Measurements from ENCODE around the gene ZNF773. TPM values are rescaled to one million over a fixed set of nuclear protein-coding genes. Genes with fewer than 3 reads are reported as not detected.
"Not testable (repeated sequence)": the region's sequence is repeated elsewhere in the genome, so short reads cannot be mapped to it uniquely, and the experiment has no call there.

Gene ZNF773
- total RNA-seq (10 to 100 TPM in 3 of 4 donors, 1 to 10 TPM in 1; 8.4 to 34.1 (median 20.9) TPM), polyA plus RNA-seq (1 to 10 TPM; 1.2 to 4.6 (median 1.6) TPM)

DNA sequence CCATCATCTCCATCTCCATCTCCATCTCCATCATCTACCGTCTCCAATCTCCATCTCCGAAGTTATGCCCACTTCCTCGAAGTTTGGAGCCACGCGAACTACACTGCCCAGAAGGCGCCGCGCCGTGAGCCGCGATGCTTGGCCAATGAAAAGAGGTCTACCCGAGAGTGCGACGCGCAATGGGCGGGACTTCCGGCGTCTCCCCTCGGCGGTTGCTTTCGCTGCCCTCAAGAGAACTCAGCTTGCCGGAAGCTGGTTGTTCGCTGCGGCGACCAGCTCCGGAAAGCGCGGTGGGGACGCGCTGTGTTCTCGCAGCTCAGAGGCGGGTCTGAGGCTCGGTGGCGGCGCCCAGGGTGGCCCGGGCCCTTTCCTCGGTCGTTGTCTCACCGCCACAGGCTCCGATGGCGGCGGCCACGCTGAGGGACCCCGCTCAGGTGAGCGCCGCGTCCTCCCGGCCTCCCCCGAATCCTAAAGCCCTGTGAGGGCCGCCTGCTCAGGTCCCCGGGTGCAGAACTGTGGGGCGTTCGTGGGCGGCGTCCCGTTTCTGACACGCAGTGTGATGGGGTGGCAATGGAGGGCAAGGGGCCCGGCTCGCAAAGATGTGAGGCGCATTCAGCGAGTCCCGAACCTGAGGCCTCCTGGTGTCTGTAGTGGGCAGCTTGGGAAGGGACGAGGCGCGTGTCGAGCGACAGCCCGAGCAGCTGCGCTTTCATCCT is at the start of gene ZNF773:
TSS of gene ZNF773 (plus strand) at position 259 of the 716 bp plus-strand sequence. CDS start at position 402, 143 bp downstream.
- DNase-seq, result peak; percentile 97
- H3K4me3 ChIP-seq, result peak within 1 kb of the TSS; percentile 84 to 88 (median 87)
- peaks cover 0 to 17% (median 2%) of the 10 kb centered on the region in 4 donors for H3K36me3 ChIP-seq
- TF ChIP-seq POLR2A (IDR thresholded peaks at IDR 0.05) (peak; percentile 48 to 57), POLR2AphosphoS5 (IDR thresholded peaks at IDR 0.05) (peak; percentile 63 to 93 (median 89))
- peaks cover 0 to 13% (median 3%) of the 10 kb centered on the region in 4 donors for H3K9me3 ChIP-seq
- H3K4me1 ChIP-seq; intact Hi-C loops (cut with DNase I); H3K27me3 ChIP-seq: not testable (repeated sequence)
- peak within 1 kb of the TSS; percentile 81 to 92 (median 90) for H3K27ac ChIP-seq
- WGBS, 2 donors, result 0 to 1% methylated on average over 61 to 62 of the region's 69 CpGs

DNA sequence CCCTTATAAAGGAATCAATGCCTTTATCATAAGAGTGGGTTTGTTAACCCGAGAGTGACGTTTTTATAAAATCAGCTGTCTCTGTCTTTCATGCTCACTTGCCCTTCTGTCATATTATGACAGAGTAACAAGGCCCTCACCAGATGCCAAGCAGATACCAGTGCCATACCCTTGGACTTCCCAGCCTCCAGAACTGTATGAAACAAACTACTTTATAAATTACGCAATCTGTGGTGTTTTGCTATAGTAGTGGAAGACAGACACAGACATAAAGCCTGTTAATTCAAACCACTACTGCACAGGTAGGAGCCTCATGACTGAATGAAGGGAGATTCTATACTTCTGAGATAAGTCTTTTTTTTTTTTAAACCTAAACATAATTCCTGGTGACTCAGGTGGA is 47.4 kb upstream of the ZNF773 start:
- Histone ChIP-seq H3K9me3 (peaks cover 0 to 17% (median 2%) of the 10 kb centered on the region in 4 donors), H3K4me1 (no peaks in the 10 kb centered on the region), H3K4me3 (no peak overlapping the region), H3K27me3 (no peaks in the 10 kb centered on the region), H3K36me3 (no peaks in the 10 kb centered on the region), H3K27ac (no peak overlapping the region)
- intact Hi-C loops (cut with DNase I), result no loop called here
- no peak for DNase-seq
- TF ChIP-seq, protein P1, sequence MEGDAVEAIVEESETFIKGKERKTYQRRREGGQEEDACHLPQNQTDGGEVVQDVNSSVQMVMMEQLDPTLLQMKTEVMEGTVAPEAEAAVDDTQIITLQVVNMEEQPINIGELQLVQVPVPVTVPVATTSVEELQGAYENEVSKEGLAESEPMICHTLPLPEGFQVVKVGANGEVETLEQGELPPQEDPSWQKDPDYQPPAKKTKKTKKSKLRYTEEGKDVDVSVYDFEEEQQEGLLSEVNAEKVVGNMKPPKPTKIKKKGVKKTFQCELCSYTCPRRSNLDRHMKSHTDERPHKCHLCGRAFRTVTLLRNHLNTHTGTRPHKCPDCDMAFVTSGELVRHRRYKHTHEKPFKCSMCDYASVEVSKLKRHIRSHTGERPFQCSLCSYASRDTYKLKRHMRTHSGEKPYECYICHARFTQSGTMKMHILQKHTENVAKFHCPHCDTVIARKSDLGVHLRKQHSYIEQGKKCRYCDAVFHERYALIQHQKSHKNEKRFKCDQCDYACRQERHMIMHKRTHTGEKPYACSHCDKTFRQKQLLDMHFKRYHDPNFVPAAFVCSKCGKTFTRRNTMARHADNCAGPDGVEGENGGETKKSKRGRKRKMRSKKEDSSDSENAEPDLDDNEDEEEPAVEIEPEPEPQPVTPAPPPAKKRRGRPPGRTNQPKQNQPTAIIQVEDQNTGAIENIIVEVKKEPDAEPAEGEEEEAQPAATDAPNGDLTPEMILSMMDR (IDR thresholded peaks at IDR 0.05), result no peak
- TF ChIP-seq POLR2A (IDR thresholded peaks at IDR 0.05) (no peak), POLR2AphosphoS5 (IDR thresholded peaks at IDR 0.05) (no peak)
- 97 to 98% methylated on average over 3 of the region's 3 CpGs for WGBS, 2 donors

DNA sequence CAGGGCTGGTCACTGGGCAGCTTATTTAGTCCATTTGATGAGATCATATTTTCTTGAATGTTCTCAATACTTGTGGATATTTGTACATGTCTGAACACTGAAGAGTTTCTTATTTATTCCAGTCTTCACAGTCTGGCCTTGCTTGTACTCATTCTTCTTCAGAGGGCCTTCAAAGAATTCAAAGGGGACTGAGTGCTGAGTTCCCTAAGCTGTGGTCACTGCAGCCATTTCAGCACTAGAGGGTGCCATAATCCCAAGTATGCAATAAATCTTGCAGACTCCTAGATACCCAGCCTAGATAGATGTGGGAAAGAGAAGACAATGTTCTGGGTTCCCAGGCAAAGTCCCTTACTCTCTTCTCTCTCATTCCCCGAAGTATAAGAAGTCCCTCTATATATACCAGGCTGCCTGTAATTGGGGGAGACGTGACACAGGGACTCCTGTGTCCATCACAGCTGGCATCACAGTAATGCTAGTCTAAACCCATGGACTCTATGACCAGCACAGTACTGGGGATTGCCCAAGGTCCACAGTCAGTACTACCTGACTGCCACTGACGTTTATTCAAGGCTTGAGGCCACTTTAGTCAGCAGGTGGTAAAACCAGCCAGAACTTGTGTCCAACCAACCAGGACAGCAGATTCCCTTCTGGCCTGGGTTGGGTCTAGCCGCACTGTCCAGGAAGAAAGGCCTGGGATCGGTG is 33.9 kb upstream of the ZNF773 start:
- Histone ChIP-seq H3K27ac (no peak overlapping the region), H3K4me3 (no peak overlapping the region), H3K36me3 (peaks cover 4 to 37% (median 7%) of the 10 kb centered on the region in 4 donors), H3K4me1 (no peaks in the 10 kb centered on the region), H3K27me3 (no peaks in the 10 kb centered on the region), H3K9me3 (peaks cover 24 to 62% (median 35%) of the 10 kb centered on the region in 4 donors)
- WGBS, 2 donors, result 74 to 78% methylated on average over 5 of the region's 5 CpGs
- intact Hi-C loops (cut with DNase I), result no loop called here
- TF ChIP-seq POLR2AphosphoS5 (IDR thresholded peaks at IDR 0.05), result no peak
- TF ChIP-seq, protein P1 (IDR thresholded peaks at IDR 0.05), result no peak
- TF ChIP-seq EP300 (IDR thresholded peaks at IDR 0.05), result no peak
- no peak for TF ChIP-seq POLR2A (IDR thresholded peaks at IDR 0.05)
- DNase-seq, result no peak

DNA sequence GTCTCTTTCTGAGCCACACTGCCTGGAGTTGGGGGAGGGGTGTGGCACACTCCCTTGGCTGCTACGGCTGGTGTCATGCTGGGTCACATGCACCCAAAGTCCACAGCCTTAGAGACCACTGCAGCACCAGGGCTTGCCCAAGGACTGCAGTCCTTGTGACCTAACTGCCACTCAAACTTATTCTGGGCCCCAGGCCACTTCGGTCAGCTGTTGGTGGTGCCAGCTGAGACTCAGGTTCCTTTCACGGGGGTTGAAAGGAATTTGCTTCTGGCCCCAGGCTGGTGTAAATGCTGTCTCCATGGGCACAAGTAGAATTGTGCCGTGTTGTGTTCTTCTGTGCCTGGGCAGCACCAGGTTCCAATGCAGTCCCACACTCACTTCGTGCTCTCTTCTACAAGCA is 33.2 kb upstream of the ZNF773 start:
- H3K4me1 ChIP-seq, result no peaks in the 10 kb centered on the region
- no peaks in the 10 kb centered on the region for H3K27me3 ChIP-seq
- no peak overlapping the region for H3K27ac ChIP-seq
- WGBS, 2 donors, result 97% methylated on average over 5 of the region's 5 CpGs
- TF ChIP-seq EP300 (IDR thresholded peaks at IDR 0.05) (no peak), POLR2A (IDR thresholded peaks at IDR 0.05) (no peak), POLR2AphosphoS5 (IDR thresholded peaks at IDR 0.05) (no peak)
- TF ChIP-seq, protein P1 (IDR thresholded peaks at IDR 0.05), result no peak
- DNase-seq, result no peak
- intact Hi-C loops (cut with DNase I), result no loop called here
- peaks cover 28 to 67% (median 42%) of the 10 kb centered on the region in 4 donors for H3K9me3 ChIP-seq
- peaks cover 4 to 41% (median 7%) of the 10 kb centered on the region in 4 donors for H3K36me3 ChIP-seq
- H3K4me3 ChIP-seq, result no peak overlapping the region

DNA sequence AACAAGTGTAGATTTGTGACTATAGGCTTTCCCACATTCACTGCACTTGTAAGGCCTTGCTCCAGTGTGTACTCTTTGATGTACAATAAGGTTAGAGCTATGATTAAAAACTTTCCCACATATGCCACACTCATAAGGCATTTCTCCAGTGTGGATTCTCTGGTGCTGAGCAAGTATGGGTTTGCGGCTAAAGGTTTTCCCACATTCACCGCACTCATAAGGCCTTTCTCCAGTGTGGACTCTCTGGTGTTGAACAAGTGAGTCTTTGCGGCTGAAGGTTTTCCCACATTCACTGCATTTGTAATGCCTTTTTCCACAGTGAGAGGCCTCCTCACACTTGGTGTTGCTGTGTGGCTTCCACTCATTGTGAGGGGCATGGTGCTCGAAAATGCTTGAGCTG is 26.1 kb upstream of the ZNF773 start:
- no peak for DNase-seq
- intact Hi-C loops (cut with DNase I), result no loop called here
- Histone ChIP-seq H3K27me3 (no peaks in the 10 kb centered on the region), H3K4me1 (peaks cover 0 to 12% (median 8%) of the 10 kb centered on the region in 4 donors), H3K27ac (no peak overlapping the region), H3K4me3 (no peak overlapping the region), H3K36me3 (peaks cover 29 to 62% (median 34%) of the 10 kb centered on the region in 4 donors), H3K9me3 (peaks cover 46 to 81% (median 66%) of the 10 kb centered on the region in 4 donors)
- WGBS, 2 donors, result 93 to 96% methylated on average over 4 of the region's 4 CpGs
- TF ChIP-seq, protein P1 (IDR thresholded peaks at IDR 0.05), result no peak
- no peak for TF ChIP-seq EP300 (IDR thresholded peaks at IDR 0.05)
- TF ChIP-seq POLR2AphosphoS5 (IDR thresholded peaks at IDR 0.05), result no peak
- no peak for TF ChIP-seq POLR2A (IDR thresholded peaks at IDR 0.05)
